Activated CD8-positive, alpha-beta memory T cell treated with anti-CD3 and anti-CD28 coated beads, Interleukin-2, amount 50 U/mL, for 1 hour (primary cell): Measurements from ENCODE around the gene PRG3.
"Not testable (repeated sequence)": the region's sequence is repeated elsewhere in the genome, so short reads cannot be mapped to it uniquely, and the experiment has no call there.

Source experiments
- DNase-seq: peaks from one replicate; pipeline ENCODE4 v3.0.0-alpha.2; 2020; ENCODE audit errors: extremely low read depth

PRG3 gene

DNA sequence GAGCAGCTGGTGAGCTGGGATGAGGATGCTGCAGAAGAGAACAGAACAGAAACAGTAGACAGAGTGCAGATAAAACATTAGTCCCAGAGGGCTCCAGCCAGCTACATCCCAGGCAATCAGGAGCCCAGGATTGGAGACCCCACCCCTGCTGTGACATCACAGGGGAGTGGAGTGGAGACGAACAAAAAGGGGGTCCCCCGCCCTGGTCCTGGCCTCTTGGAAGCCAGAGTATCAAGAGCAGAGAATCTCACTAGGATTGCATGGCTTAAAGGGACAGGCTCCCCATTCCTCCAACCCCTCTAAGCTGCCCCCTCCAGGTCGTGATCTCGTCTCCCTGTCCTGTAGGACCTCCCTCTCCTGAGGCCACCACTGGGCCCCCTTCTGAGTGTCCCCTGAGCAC, 42.8 kb downstream of the PRG3 start, which contains the start of gene P2RX3:
P2RX3 (plus strand) TSS at position 211 of the 400 bp plus-strand sequence. CDS start 199 bp downstream, outside the sequence.
- no peak for DNase-seq

DNA sequence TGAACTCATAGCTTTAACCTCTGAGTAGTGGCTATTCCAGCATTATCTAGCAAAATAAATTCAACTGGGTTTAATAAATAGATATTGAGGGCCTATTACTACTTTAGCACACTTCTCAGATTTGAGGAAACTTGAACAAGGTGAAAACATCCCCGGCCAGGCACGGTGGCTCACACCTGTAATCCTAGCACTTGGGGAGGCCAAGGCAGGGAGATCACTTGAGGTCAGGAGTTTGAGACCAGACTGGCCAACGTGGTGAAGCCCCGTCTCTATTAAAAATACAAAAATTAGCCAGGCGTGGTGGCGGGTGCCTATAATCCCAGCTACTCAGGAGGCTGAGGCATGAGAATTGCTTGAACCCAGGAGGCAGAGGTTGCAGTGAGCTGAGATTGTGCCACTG, 44.1 kb downstream of the PRG3 start:
- not testable (repeated sequence) for DNase-seq

DNA sequence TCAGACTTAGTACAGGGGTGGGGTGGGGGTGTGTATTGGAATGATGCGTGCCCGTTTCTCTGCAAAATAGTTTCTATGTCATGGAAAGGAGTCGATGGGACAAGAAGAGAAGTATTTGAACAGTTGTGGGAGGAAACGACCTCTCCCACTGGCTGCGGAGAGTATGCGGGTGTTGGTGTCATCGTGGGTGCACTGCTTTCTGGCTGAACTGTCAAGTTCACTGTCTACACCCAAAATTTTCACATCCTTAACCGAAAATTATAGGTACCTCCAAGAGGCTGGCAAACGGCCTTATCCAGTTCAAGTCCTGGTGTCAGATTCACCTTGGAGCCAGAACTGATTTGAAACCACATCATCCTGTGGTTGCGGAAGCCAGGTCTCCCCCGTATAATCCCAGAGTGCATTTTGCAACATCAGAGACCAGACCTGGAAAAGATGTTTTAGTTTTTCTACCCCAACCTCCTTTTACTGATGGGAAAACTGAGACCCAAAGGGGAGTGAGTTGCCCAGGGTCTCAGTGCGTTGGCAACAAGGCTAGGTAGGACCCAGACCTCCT, 44.8 kb downstream of the PRG3 start:
- no peak for DNase-seq

DNA sequence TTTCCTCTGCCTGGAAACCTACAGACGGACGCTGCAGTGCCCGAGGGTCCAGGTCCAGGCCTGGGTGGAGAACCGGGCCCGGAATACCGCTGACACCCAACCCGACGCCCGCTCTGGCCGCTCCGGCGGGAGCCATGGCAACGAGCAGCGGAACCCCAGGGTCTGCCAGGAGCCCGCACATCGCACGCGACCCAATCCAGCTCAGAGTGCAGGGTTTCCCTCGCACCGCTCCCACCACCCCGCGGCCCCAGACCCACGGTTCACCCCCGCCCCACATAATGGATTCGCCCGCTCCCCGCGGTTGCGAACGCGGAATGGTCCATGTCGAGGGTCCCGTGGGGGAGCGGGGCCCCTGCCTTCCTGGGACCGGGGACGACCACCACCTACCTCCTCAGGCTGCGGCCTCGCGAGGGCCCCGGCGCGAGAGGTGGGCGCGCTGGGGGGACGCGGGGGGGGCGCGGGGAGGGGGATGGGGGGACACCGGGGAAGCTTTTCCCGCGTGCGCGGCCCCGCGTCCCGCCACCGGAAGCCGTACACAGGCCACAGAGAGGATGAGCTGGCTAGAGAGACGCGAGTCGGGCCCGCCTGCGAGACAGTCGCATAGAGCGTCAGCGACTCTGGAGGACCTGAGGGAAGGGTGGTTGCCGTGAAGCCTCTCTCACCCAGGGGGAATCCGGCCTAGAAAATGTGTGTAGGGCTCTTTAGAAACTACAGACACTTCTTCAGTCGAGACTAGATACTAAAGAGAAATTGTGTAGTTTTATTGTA, 45.4 kb downstream of the PRG3 start, which contains the start of gene SSRP1:
SSRP1 (minus strand) TSS at position 550 of the 768 bp plus-strand sequence. CDS start 771 bp downstream, outside the sequence.
- peak; percentile 64 for DNase-seq

DNA sequence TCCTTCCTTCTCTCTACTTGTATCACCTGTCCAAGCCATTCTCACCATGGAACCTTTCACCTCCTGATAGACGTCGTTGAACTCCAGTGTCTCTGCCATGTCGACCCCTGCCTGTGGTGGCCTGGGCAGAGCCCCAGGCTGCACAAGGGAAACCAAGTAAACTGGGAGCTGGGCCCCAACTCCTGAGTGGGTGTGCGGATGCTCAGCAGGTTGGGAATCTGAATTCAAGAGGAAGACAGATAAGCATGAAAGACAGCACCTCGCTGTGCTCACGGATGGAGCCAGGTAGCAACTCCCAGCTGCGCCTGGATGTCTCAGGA, 46.0 kb downstream of the PRG3 start:
- DNase-seq, result no peak

DNA sequence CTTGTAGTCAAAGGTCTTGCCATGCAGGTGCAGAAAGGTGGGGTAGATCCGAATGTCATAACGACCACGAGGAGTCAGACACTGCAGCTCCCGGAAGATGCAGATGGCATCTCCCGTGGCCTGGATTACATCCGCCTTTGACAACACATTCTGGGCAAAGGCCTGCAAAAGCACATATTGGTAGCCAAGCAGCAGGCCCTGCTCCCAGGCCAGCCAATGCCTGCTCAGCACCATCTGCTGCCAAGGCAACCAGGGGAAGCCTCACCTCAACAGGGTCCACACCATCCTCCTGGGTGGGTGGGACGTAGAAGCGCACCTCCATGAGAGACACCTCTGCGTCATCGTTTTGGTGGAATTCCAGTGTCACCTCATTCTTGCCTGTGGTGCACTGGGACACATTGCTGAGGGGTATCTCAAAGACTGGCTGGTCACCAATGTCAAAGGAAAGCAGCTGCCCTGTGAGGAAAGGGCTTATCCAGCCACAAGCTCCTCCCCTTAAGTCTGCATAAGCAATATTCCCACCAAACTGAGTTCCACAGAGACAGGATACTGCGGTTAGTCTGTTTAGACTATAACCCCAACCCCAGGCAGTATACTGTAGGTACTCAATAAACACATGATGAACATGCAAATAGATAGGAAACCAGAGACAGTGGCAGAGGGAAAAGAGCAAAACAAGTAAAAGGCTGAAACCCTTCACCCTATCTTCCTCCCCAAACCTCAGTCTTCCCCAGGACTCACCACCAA, 48.1 kb downstream of the PRG3 start:
- DNase-seq, result no peak

DNA sequence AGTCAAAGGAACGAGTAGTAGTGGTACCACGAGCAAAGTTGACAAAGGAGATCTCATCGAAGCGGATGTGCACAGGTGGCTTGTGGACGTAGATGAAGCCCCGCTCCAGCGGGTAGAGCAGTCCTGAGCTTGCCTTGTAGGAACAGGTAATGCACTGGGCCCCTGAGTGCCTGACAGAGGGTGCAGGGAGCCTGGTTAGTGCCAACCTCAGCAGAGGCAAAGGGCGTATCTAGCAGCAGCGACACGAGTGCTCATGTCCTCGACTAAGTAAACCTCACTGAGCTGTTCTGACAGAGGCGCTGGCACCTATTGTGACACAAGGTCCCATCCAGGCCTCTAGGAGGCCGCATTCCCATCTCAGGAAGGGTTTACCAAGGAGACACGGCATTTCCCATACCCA, 49.2 kb downstream of the PRG3 start:
- DNase-seq, result no peak

DNA sequence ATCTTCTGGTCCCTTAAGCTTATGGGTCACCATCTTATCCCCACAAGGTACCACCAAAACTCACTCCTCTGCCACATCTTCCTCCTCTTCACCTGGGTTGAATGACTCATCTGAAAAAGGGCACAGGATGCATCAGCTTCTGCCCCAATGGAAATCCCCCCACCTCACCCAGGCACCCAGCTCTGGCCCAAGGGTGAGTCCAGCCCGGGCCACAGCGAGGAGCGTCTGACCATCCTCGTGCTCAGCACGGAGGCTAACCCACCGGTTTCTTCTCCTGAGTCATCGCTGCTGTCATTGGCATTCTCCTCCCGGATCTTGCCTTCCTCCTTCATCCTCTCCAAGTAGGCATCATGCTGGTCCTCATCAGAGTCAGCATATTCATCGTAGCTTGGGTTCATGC, 50.9 kb downstream of the PRG3 start:
- no peak for DNase-seq

DNA sequence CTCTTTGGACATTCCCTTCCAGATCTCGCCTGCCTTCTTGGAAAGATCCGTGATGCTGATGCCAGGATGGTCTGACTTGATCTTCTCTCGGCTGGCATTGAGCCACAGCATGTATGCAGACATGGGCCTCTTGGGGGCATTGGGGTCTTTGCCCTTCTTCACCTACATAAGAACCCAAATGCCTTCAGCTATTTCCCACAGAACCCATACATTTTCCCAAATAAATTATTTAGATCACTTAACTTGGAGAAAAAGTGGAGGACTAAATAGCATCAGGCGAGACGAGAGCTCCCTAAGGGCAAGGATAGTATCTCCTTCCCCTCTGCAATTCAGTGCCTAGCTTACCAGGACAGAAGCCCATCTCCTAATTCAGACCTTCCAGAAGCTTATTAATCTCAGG, 53.2 kb downstream of the PRG3 start:
- DNase-seq, result no peak
